T-cell (primary cell): ENCODE results near the gene PDE8B. TPM values are rescaled to one million over a fixed set of nuclear protein-coding genes. Genes with fewer than 3 reads are reported as not detected.

ENCODE experiments used
- ATAC-seq, 4 experiments: fragments of 200-7000 bp in 3 of 4; fragments of 150-1000 bp in 1 of 4; cut with Tn5 transposase; replicated peaks in 1 of 4; 1 replicate in 3 of 4; 2 replicates in 1 of 4; pipeline ENCODE4 v1.10.0; 2021; ENCODE audit warnings: moderate library complexity in 3 of 4, mild to moderate bottlenecking in 2 of 4, moderate number of reproducible peaks in 1 of 4
- CTCF ChIA-PET, 2 donors: fragments of 300-600 bp; sonication (Branson Sonifier 250); formaldehyde crosslinking; loops; one replicate each; lab custom pipeline; 2022; ENCODE audit warnings: antibody characterized with exemption in 2 of 2; lab: Charles Lee
- POLR2A ChIA-PET, 2 donors: fragments of 300-600 bp; sonication (Branson Sonifier 250); formaldehyde crosslinking; loops; one replicate each; lab custom pipeline; 2022; ENCODE audit warnings: antibody characterized with exemption in 2 of 2; lab: Charles Lee
- DNase-seq, 35 experiments: peaks; one replicate each; pipeline versions ENCODE4 v3.0.0 to v3.0.0-alpha.2; 2013 to 2023
- H3K27ac ChIP-seq: one replicate; pipeline ENCODE4 v1.5.1; 2013; ENCODE audit warnings: low read length
- H3K27me3 ChIP-seq, 2 experiments: replicated peaks in 1 of 2; 1 replicate in 1 of 2; 2 replicates in 1 of 2; pipeline versions ENCODE4 v1.6.1 to v1.7.0; 2013; ENCODE audit warnings: low read length in 1 of 2, mixed read lengths in 1 of 2; ENCODE audit not compliant: control insufficient read depth in 2 of 2, insufficient read depth in 2 of 2; ENCODE audit errors: extremely low read depth in 1 of 2
- H3K36me3 ChIP-seq, 2 donors: 1 replicate in 1 of 2; 2 replicates in 1 of 2; pipeline versions ENCODE4 v1.6.1 to v1.7.0; 2013; ENCODE audit warnings: low read length in 1 of 2; ENCODE audit not compliant: control insufficient read depth in 2 of 2, insufficient read depth in 1 of 2; ENCODE audit errors: extremely low read depth in 1 of 2
- H3K4me1 ChIP-seq, 2 experiments: 1 replicate in 1 of 2; 2 replicates in 1 of 2; pipeline versions ENCODE4 v1.6.1 to v1.7.0; 2013; ENCODE audit warnings: low read length in 2 of 2, mixed read lengths in 1 of 2; ENCODE audit not compliant: insufficient read depth in 2 of 2, control insufficient read depth in 1 of 2; ENCODE audit errors: extremely low read depth in 1 of 2
- H3K4me3 ChIP-seq, 2 donors: 1 replicate in 1 of 2; 2 replicates in 1 of 2; pipeline versions ENCODE4 v1.5.1 to v1.7.0; 2013; ENCODE audit warnings: mild to moderate bottlenecking in 2 of 2, low read length in 1 of 2, moderate library complexity in 1 of 2; ENCODE audit not compliant: control insufficient read depth in 1 of 2; ENCODE audit errors: extremely low read depth in 1 of 2
- H3K9me3 ChIP-seq: 2 replicates; pipeline ENCODE4 v1.7.0; 2013
- H3K27ac Mint-ChIP-seq, 2 donors: one replicate each; pipeline ENCODE4 v1.8.0; 2020 to 2021; ENCODE audit warnings: mild to moderate bottlenecking in 2 of 2, mixed read lengths in 2 of 2
- H3K27me3 Mint-ChIP-seq, 2 donors: one replicate each; pipeline ENCODE4 v1.8.0; 2021 to 2022; ENCODE audit warnings: mixed read lengths in 2 of 2
- H3K36me3 Mint-ChIP-seq: one replicate; pipeline ENCODE4 v1.8.0; 2021; ENCODE audit warnings: mixed read lengths
- H3K4me1 Mint-ChIP-seq, 3 donors: one replicate each; pipeline ENCODE4 v1.8.0; 2020 to 2022; ENCODE audit warnings: mixed read lengths in 3 of 3, mild to moderate bottlenecking in 1 of 3
- H3K4me3 Mint-ChIP-seq, 3 donors: one replicate each; pipeline ENCODE4 v1.8.0; 2020 to 2022; ENCODE audit warnings: mild to moderate bottlenecking in 3 of 3, mixed read lengths in 3 of 3, moderate library complexity in 3 of 3
- H3K9me3 Mint-ChIP-seq, 3 donors: one replicate each; pipeline ENCODE4 v1.8.0; 2020 to 2022; ENCODE audit warnings: mixed read lengths in 3 of 3
- WGBS: methylation state at CpG from one replicate; pipeline ENCODE4 v1.1.5; 2013; ENCODE audit warnings: missing lambda C conversion rate; ENCODE audit not compliant: insufficient coverage; 5-methylcytosine and 5-hydroxymethylcytosine counted together
- total RNA-seq, 35 experiments: library from RNA in 6 of 35; stranded (reverse) in 6 of 35; fragments of 120-200 nt in 1 of 35; gene quantifications; one replicate each; pipeline versions ENCODE4 v1.2.1 to v1.2.4 and lab custom pipeline; 2013 to 2026

PDE8B gene
- total RNA-seq, 5 donors from 2014 or later (not counting 1 experiment from before 2014, with no cell fraction given): 0.15 to 0.66 (median 0.23) TPM; not detected in 2

- 94% methylated on average over 2 of the region's 6 CpGs for WGBS
- Histone ChIP-seq H3K27me3 (no peaks in the 10 kb centered on the region), H3K36me3 (no peaks in the 10 kb centered on the region), H3K4me1 (no peaks in the 10 kb centered on the region), H3K9me3 (no peaks in the 10 kb centered on the region), H3K4me3 (no peak overlapping the region), H3K27ac (no peak overlapping the region)
- CTCF ChIA-PET: interaction anchor here in 1 of 2 donors (0.8 kb wide), 1 partner anchor 34 kb away, joined by 3 read pairs; no protein-coding TSS in a partner anchor
- DNase-seq: no peak
- POLR2A ChIA-PET: no interaction called here
- Mint-ChIP-seq H3K9me3 (no peaks in the 10 kb centered on the region), H3K27me3 (no peaks in the 10 kb centered on the region), H3K4me3 (no peak overlapping the region), H3K36me3 (no peaks in the 10 kb centered on the region), H3K27ac (no peak overlapping the region), H3K4me1 (peaks cover 0 to 5% (median 0%) of the 10 kb centered on the region in 3 donors)
- ATAC-seq: no peak
Measured at GRCh38 chr5:77359231-77359630, 148.8 kb downstream of the PDE8B start.

GRCh38 chr5:77360381-77360780 lies 149.9 kb downstream of the PDE8B start:
- POLR2A ChIA-PET: no interaction called here
- Histone ChIP-seq H3K36me3 (no peaks in the 10 kb centered on the region), H3K27ac (no peak overlapping the region), H3K4me3 (no peak overlapping the region), H3K4me1 (no peaks in the 10 kb centered on the region), H3K9me3 (no peaks in the 10 kb centered on the region), H3K27me3 (no peaks in the 10 kb centered on the region)
- CTCF ChIA-PET: no interaction called here
- Mint-ChIP-seq H3K27me3 (no peaks in the 10 kb centered on the region), H3K4me3 (no peak overlapping the region), H3K36me3 (no peaks in the 10 kb centered on the region), H3K9me3 (no peaks in the 10 kb centered on the region), H3K4me1 (peaks cover 0 to 5% (median 0%) of the 10 kb centered on the region in 3 donors), H3K27ac (no peak overlapping the region)
- ATAC-seq (no peak), DNase-seq (no peak)

DNA sequence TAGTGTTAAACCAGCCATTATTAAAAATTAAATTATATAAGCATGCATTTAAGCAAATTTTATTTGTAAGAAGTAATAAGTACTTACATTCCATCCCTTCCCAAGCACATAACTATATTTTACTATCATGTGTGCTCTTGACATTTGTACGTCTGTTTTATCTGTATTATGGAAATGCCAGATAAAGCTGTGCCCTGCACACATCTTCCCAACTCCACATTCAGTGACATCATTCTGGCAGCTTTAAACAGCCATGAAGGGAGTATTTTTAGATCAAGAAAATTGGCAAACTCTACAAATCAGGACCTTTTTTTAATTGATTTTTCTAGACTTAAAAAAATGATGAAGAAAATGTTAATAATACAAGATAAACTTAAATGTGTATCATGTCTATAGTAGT lies 150.5 kb downstream of the PDE8B start:
- H3K36me3 ChIP-seq: no peaks in the 10 kb centered on the region
- no peak for DNase-seq
- H3K4me1 ChIP-seq: no peaks in the 10 kb centered on the region
- ATAC-seq: no peak
- H3K4me3 Mint-ChIP-seq: no peak overlapping the region
- H3K27me3 ChIP-seq: peaks cover 0 to 2% of the 10 kb centered on the region in 2 experiments
- no peaks in the 10 kb centered on the region for H3K9me3 Mint-ChIP-seq
- H3K27ac ChIP-seq: no peak overlapping the region
- no peaks in the 10 kb centered on the region for H3K27me3 Mint-ChIP-seq
- ChIA-PET CTCF (no interaction called here), POLR2A (no interaction called here)
- no CpG with 5 or more reads among the region's 1 CpG for WGBS
- no peak overlapping the region for H3K4me3 ChIP-seq
- no peaks in the 10 kb centered on the region for H3K36me3 Mint-ChIP-seq
- H3K4me1 Mint-ChIP-seq: peaks cover 0 to 5% (median 0%) of the 10 kb centered on the region in 3 donors
- H3K9me3 ChIP-seq: no peaks in the 10 kb centered on the region
- H3K27ac Mint-ChIP-seq: no peak overlapping the region

DNA sequence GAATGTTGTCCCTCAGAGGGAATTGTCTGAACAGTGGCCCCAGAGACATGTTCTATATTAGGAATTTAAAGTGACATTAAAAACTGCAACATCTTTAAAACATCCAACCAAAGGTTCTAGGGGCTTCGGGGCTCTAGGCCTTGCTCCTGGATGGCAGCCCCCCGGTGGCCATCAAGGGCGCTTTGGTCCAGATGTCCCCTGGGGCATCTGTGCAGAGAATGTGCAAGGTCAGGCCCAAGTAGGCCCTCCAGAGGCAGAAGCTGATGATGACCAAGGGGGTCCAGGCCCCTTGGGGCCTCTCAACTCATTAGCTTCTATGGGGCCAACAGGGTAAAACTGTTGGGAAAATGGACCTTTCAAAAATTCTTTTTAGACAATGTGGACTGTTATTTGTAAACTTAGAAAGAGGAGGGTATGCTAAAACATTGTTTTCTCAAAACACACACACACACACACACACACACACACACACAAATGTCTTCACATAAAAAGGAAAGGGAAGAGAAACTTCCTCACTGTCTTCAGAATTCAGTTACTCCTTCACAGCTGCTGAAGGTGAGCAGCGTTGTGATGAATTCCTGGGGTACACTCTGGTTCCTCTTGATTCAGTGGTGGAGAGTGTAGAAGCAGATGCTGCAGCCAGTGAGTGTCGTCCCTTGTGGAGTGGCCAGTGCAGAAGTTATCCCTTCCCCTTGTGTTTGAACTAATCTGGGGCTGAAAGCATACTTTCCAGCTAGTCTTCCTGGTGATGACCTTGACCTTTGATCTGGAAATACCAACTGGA lies 156.4 kb downstream of the PDE8B start:
- no peak overlapping the region for H3K4me3 Mint-ChIP-seq
- H3K4me1 Mint-ChIP-seq: no peaks in the 10 kb centered on the region
- Histone ChIP-seq H3K27me3 (peaks cover 0 to 2% of the 10 kb centered on the region in 2 experiments), H3K36me3 (no peaks in the 10 kb centered on the region), H3K4me3 (no peak overlapping the region), H3K27ac (no peak overlapping the region), H3K4me1 (no peaks in the 10 kb centered on the region), H3K9me3 (no peaks in the 10 kb centered on the region)
- ChIA-PET POLR2A (interaction anchor here (0.6 kb wide), 2 partner anchors 9 to 742 kb away, joined by 3 to 6 read pairs; no protein-coding TSS in a partner anchor), CTCF (interaction anchor here in 1 of 2 donors (0.6 kb wide), 1 partner anchor 29 kb away, joined by 3 read pairs; no protein-coding TSS in a partner anchor)
- DNase-seq: no peak
- no peaks in the 10 kb centered on the region for H3K36me3 Mint-ChIP-seq
- H3K9me3 Mint-ChIP-seq: no peaks in the 10 kb centered on the region
- no peak for ATAC-seq
- H3K27ac Mint-ChIP-seq: no peak overlapping the region
- WGBS: 86% methylated on average over 5 of the region's 5 CpGs
- H3K27me3 Mint-ChIP-seq: no peaks in the 10 kb centered on the region

DNA sequence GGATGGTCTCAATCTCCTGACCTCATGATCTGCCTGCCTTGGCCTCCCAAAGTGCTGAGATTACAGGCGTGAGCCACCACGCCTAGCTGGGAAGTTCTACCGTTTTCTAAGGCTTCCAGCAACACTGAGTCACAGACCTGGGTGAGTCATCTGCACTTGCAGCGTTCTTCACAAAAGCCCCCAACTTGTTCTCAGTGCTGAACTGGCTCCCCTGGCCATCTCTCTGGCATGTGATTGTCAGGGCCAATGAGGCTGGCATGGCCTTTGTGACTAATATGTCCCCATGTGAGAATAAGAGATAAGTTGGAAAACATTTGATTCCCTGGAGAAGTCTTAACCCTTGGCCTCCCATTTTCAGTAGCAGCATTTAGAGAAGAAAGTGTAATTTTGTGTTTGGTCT lies 157.3 kb downstream of the PDE8B start:
- Histone ChIP-seq H3K27ac (no peak overlapping the region), H3K4me1 (no peaks in the 10 kb centered on the region), H3K9me3 (no peaks in the 10 kb centered on the region), H3K36me3 (no peaks in the 10 kb centered on the region), H3K4me3 (no peak overlapping the region), H3K27me3 (peaks cover 0 to 2% of the 10 kb centered on the region in 2 experiments)
- POLR2A ChIA-PET: no interaction called here
- no peak overlapping the region for H3K27ac Mint-ChIP-seq
- no peak for DNase-seq
- CTCF ChIA-PET: no interaction called here
- H3K36me3 Mint-ChIP-seq: no peaks in the 10 kb centered on the region
- no peaks in the 10 kb centered on the region for H3K4me1 Mint-ChIP-seq
- H3K4me3 Mint-ChIP-seq: no peak overlapping the region
- 65% methylated on average over 4 of the region's 4 CpGs for WGBS
- H3K27me3 Mint-ChIP-seq: no peaks in the 10 kb centered on the region
- no peaks in the 10 kb centered on the region for H3K9me3 Mint-ChIP-seq
- ATAC-seq: no peak

DNA sequence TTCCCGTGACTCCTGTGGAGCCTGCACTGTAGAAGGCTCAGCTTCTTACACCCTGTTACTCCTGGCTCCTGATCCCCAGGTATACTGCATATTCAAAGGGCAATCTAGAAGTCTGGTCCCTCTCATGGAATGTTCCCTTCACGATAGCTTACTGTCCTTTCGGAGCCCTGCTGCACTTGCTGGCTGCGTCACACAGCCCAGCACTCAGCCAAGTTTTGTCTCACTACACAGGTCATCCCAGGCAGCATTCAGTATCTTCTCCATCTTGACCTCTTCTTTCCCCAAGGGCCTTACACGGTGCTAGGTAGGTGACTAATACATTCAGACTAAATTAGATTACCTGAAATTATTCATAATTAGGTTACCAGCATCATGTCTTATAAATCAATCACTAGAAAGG lies 157.9 kb downstream of the PDE8B start:
- H3K4me1 Mint-ChIP-seq: no peaks in the 10 kb centered on the region
- no peak overlapping the region for H3K4me3 Mint-ChIP-seq
- no peak overlapping the region for H3K27ac Mint-ChIP-seq

More for the DNA sequence above, 157.9 kb downstream of the PDE8B start:
- Mint-ChIP-seq H3K36me3 (no peaks in the 10 kb centered on the region), H3K27me3 (no peaks in the 10 kb centered on the region), H3K9me3 (no peaks in the 10 kb centered on the region)
- no peak for ATAC-seq
- Histone ChIP-seq H3K36me3 (no peaks in the 10 kb centered on the region), H3K4me3 (no peak overlapping the region), H3K27me3 (peaks cover 0 to 2% of the 10 kb centered on the region in 2 experiments), H3K27ac (no peak overlapping the region), H3K9me3 (no peaks in the 10 kb centered on the region), H3K4me1 (no peaks in the 10 kb centered on the region)
- WGBS: 88% methylated on average over 4 of the region's 5 CpGs
- DNase-seq: no peak
- ChIA-PET POLR2A (no interaction called here), CTCF (no interaction called here)
